ENCODE results near the gene ATP9A. TPM values are rescaled to one million over a fixed set of nuclear protein-coding genes. Genes with fewer than 3 reads are reported as not detected.

ATP9A gene
- total and polyA plus RNA-seq, 2 of the 4 experiments (the other 2 are of a cell fraction): 10.6 to 22.4 TPM

- Histone ChIP-seq H3K27ac (ENCODE audit: insufficient read depth, low read length) (no peak overlapping the region), H4K20me1 (ENCODE audit: insufficient read depth, low read length) (no peaks in the 10 kb centered on the region), H3K4me1 (ENCODE audit: control insufficient read depth, insufficient read depth, low read length) (no peaks in the 10 kb centered on the region), H2BK5ac (ENCODE audit: low read depth, low read length, poor library complexity, severe bottlenecking) (no peak overlapping the region), H3K4me3 (ENCODE audit: insufficient read depth, low read depth, low read length) (no peak overlapping the region), H4K5ac (ENCODE audit: low read depth, low read length) (no peak overlapping the region), H2AK9ac (replicated peaks; ENCODE audit: low read depth, low read length, poor library complexity) (no peak overlapping the region), H3K56ac (ENCODE audit: extremely low read depth, insufficient read depth, low read length) (no peak overlapping the region), H2AK5ac (ENCODE audit: low read depth, low read length) (no peak overlapping the region; the same call in 1 of the 2 replicates), H3K4ac (ENCODE audit: low read depth, low read length) (no peak overlapping the region), H3K18ac (ENCODE audit: low read depth, low read length) (no peak overlapping the region), H3K36me3 (ENCODE audit: control insufficient read depth, insufficient read depth, low read length) (peaks cover 14% of the 10 kb centered on the region), H3K79me1 (ENCODE audit: low read depth in 1 of 2, low read length in 2 of 2) (no peaks in the 10 kb centered on the region), H3K14ac (replicated peaks; ENCODE audit: low read depth, low read length) (no peak overlapping the region), H2AFZ (replicated peaks; ENCODE audit: low read length, poor library complexity) (no peak overlapping the region), H3K27me3 (ENCODE audit: control insufficient read depth, insufficient read depth, low read length) (no peaks in the 10 kb centered on the region), H3K4me2 (ENCODE audit: low read depth, low read length) (no peak overlapping the region), H3K23ac (ENCODE audit: low read depth, low read length) (no peak overlapping the region), H2BK120ac (ENCODE audit: low read depth, low read length) (no peak overlapping the region), H3K9ac (ENCODE audit: low read depth, low read length) (no peak overlapping the region), H3K9me1 (ENCODE audit: insufficient read depth, low read length) (no peaks in the 10 kb centered on the region), H4K8ac (ENCODE audit: low read depth in 2 of 2, low read length in 2 of 2) (no peak overlapping the region), H3K9me3 (ENCODE audit: control insufficient read depth, insufficient read depth, low read length) (no peaks in the 10 kb centered on the region), H2BK20ac (ENCODE audit: low read depth, low read length) (no peak overlapping the region), H2BK15ac (ENCODE audit: low read depth, low read length) (no peak overlapping the region), H4K91ac (ENCODE audit: insufficient read depth, low read depth, low read length) (no peak overlapping the region)
- no peak for ATAC-seq (ENCODE audit: low read depth)
- in situ Hi-C loops (cut with MboI; ENCODE audit: low sequenced_read_pairs) (loop anchor here (10.0 kb wide), 1 partner anchor 611 kb away; no protein-coding TSS in a partner anchor), dilution Hi-C loops (cut with HindIII; ENCODE audit: low sequenced_read_pairs, unreplicated experiment) (loop anchor here (25.0 kb wide), 1 partner anchor 183 kb away; no protein-coding TSS in a partner anchor), intact Hi-C loops (cut with micrococcal nuclease) (loop anchor here (1.0 to 2.0 kb wide), 5 partner anchors 33 to 608 kb away; no protein-coding TSS in a partner anchor)
- 100% methylated on average over 3 of the region's 8 CpGs; no CpG with 5 or more reads in 1 of the 2 experiments for WGBS, 2 experiments (ENCODE audit: extremely low coverage in 2 of 2, insufficient read length in 1 of 2)
- TF ChIP-seq POLR2A (IDR thresholded peaks at IDR 0.05; ENCODE audit: low read depth, low read length) (no peak), NFE2L2 (IDR thresholded peaks at IDR 0.05; ENCODE audit: low read depth, low read length) (no peak), RAD21 (IDR thresholded peaks at IDR 0.05; ENCODE audit: low read length) (no peak), FOS (IDR thresholded peaks at IDR 0.05; ENCODE audit: low read depth, low read length) (no peak), MAFK (IDR thresholded peaks at IDR 0.05; ENCODE audit: low read depth, low read length) (no peak), MAZ (IDR thresholded peaks at IDR 0.05; ENCODE audit: borderline replicate concordance, low read depth, low read length) (no peak), USF2 (IDR thresholded peaks at IDR 0.05; ENCODE audit: low read depth, low read length) (no peak), RFX5 (IDR thresholded peaks at IDR 0.05; ENCODE audit: low read depth, low read length) (no peak), CHD1 (IDR thresholded peaks at IDR 0.05; ENCODE audit: low read depth, low read length) (no peak)
- no TSS peak for BruUV-seq (replicated peaks)
- ChIA-PET POLR2A (ENCODE audit: unreplicated experiment) (no interaction called here), CTCF (interaction anchor here (0.6 to 2.5 kb wide), 7 partner anchors 13 to 608 kb away, joined by 3 to 18 read pairs (median 4); no protein-coding TSS in a partner anchor)
- DNase-seq: no peak
These were observed 172.4 kb downstream of the ATP9A start for GRCh38 chr20:51595744-51596143.
